ENCODE measurements around the gene TBXAS1.

DNA sequence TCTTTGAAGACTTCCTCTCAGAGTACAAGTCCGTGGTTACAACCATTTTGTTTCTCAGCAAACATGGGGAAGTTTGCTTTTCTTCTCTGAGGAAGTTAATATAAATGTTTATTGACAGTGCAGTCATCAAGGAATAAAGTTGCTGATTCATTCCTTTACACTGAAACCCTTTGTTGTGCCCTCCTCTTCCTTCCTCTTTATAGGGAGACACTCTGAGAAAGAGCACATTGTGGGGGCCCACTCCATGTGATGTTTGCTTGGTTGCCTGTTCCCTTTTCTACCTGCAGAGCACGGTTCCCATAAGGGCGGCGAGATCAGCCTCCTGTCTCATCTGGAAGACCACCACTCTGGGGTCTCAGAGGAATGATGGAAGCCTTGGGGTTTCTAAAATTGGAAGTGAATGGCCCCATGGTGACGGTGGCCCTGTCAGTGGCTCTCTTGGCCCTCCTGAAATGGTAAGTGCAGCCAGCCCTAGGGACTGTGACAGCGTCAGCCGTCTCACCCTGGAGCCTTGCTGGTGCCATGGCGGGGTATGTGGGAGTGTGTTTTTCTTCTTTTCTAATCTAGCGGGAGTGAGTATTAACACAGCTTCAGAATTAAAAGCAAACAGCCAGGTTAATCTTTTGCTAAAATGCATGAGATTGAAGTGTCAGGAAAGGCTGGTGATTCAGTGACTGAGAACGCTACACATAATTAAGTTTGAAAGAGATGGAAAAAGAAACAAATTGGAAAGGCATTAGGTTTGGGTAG is at the start of gene TBXAS1:
- TF ChIP-seq CTCF (IDR thresholded peaks at IDR 0.05; ENCODE audit: extremely low read depth in 1 of 2, insufficient read depth in 1 of 2, low read depth in 1 of 2, low read length in 2 of 2) (no peak), MAX (IDR thresholded peaks at IDR 0.05; ENCODE audit: insufficient read depth, insufficient read length) (no peak), POLR2AphosphoS5 (IDR thresholded peaks at IDR 0.05; ENCODE audit: insufficient read depth, low read depth, low read length) (no peak), POLR2A (IDR thresholded peaks at IDR 0.05; ENCODE audit: low read depth, low read length) (no peak), EZH2 (IDR thresholded peaks at IDR 0.05; ENCODE audit: borderline replicate concordance, low read depth, low read length, severe bottlenecking) (no peak)
